ENCODE results near the gene IRF2BPL. TPM values are rescaled to one million over a fixed set of nuclear protein-coding genes. Genes with fewer than 3 reads are reported as not detected.

The IRF2BPL gene
- total RNA-seq, 2 experiments from 2014 or later: 70.9 to 71.8 TPM

DNA sequence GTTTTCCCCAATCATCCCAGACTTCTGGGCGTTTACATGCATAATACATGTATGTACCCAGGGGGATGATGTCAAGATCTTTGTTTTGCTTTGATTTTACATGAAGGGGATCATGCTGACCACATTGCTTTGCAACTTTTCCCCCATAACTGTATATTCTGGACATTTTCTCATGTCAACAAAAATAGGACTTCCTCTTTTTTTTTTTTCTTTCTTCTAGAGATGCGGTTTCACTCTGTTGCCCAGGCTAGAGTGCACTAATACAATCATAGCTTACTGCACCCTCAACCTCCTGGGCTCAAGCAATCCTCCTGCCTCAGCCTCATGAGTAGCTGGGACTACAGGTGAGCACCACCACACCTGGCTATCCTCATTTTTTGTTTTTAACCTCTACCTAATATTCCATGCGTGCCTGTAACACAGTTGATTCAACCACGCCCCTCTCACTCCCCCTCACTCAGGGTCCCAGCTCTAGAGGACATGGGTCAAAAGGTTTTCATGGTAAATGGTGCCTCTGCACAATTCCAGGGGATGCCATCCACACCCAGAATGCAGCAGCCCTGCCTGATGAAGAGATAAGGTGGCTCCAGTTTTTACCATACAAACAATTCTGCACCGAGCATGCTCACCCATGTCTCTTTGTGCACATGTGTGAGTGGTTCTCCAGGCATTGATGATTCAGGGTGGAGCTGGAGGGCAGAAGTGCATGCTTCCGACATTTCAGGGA is 37.5 kb upstream of the IRF2BPL start:
- no peaks in the 10 kb centered on the region for H3K9me3 ChIP-seq (ENCODE audit: control insufficient read depth in 1 of 2, insufficient read depth in 1 of 2, low read length in 2 of 2)
- H3K27ac ChIP-seq (ENCODE audit: low read depth in 1 of 2, low read length in 2 of 2): no peak overlapping the region
- H3K4me3 ChIP-seq (ENCODE audit: low read length): no peak overlapping the region
- H3K27me3 Mint-ChIP-seq: peaks cover 4% of the 10 kb centered on the region
- H3K4me1 ChIP-seq (ENCODE audit: insufficient read depth, low read length): peaks cover 17% of the 10 kb centered on the region
- no peaks in the 10 kb centered on the region for H3K4me1 Mint-ChIP-seq (ENCODE audit: low read depth)
- no peak overlapping the region for H3K4me3 Mint-ChIP-seq
- H3K36me3 Mint-ChIP-seq (ENCODE audit: low read depth): no peaks in the 10 kb centered on the region
- CTCF ChIA-PET: interaction anchor here (1.5 kb wide), 1 partner anchor 153 kb away, joined by 4 read pairs; no protein-coding TSS in a partner anchor
- H3K27ac Mint-ChIP-seq: no peak overlapping the region
- no peaks in the 10 kb centered on the region for H3K9me3 Mint-ChIP-seq
- POLR2A ChIA-PET: no interaction called here
- TF ChIP-seq, protein P1, sequence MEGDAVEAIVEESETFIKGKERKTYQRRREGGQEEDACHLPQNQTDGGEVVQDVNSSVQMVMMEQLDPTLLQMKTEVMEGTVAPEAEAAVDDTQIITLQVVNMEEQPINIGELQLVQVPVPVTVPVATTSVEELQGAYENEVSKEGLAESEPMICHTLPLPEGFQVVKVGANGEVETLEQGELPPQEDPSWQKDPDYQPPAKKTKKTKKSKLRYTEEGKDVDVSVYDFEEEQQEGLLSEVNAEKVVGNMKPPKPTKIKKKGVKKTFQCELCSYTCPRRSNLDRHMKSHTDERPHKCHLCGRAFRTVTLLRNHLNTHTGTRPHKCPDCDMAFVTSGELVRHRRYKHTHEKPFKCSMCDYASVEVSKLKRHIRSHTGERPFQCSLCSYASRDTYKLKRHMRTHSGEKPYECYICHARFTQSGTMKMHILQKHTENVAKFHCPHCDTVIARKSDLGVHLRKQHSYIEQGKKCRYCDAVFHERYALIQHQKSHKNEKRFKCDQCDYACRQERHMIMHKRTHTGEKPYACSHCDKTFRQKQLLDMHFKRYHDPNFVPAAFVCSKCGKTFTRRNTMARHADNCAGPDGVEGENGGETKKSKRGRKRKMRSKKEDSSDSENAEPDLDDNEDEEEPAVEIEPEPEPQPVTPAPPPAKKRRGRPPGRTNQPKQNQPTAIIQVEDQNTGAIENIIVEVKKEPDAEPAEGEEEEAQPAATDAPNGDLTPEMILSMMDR (IDR thresholded peaks at IDR 0.05): no peak
- ATAC-seq (ENCODE audit: poor library complexity) (no peak), DNase-seq (no peak)
- intact Hi-C loops (cut with DNase I, micrococcal nuclease): no loop called here
- H3K36me3 ChIP-seq (ENCODE audit: insufficient read depth, low read length): no peaks in the 10 kb centered on the region
- H3K27me3 ChIP-seq (ENCODE audit: control insufficient read depth in 1 of 2, insufficient read depth in 2 of 2, low read length in 2 of 2): no peaks in the 10 kb centered on the region

DNA sequence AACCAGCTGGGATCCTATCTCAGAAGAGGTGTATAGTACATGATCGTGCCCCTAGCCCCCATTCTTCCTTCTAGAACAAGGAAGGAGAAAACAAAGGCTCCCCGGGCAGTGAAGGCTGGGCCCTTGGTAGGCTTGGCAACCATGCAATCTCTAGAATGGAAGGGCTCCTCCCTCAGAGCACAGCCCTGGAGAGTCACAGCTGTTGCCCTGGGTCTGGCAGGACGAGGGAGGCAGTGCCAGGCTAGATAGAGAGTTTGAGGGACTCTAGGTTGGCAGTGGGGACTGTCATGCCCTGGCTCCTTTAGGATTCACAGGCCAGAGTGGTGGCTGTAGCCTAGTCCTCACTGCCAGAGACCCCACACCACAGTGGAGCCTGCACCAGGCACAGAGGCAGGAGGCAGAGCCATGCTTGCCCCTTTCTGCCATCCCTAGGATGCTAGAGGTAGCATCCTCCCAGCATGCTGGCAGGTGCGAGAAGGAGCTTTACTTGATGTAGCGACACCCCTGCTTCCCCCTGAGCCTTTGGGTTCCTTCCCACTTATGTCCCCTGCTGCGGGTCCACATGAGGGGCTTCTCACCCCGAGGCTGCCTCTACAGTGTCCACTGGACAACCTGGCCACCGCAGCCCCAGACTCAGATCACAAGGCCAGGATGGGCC is 36.1 kb upstream of the IRF2BPL start:
- Mint-ChIP-seq H3K27me3 (peaks cover 4% of the 10 kb centered on the region), H3K4me1 (ENCODE audit: low read depth) (no peaks in the 10 kb centered on the region), H3K9me3 (no peaks in the 10 kb centered on the region), H3K27ac (no peak overlapping the region), H3K4me3 (no peak overlapping the region), H3K36me3 (ENCODE audit: low read depth) (no peaks in the 10 kb centered on the region)
- intact Hi-C loops (cut with DNase I, micrococcal nuclease): no loop called here
- Histone ChIP-seq H3K27me3 (ENCODE audit: control insufficient read depth in 1 of 2, insufficient read depth in 2 of 2, low read length in 2 of 2) (no peaks in the 10 kb centered on the region), H3K36me3 (ENCODE audit: insufficient read depth, low read length) (no peaks in the 10 kb centered on the region), H3K4me3 (ENCODE audit: low read length) (no peak overlapping the region), H3K9me3 (ENCODE audit: control insufficient read depth in 1 of 2, insufficient read depth in 1 of 2, low read length in 2 of 2) (no peaks in the 10 kb centered on the region), H3K27ac (ENCODE audit: low read depth in 1 of 2, low read length in 2 of 2) (no peak overlapping the region), H3K4me1 (ENCODE audit: insufficient read depth, low read length) (peaks cover 13% of the 10 kb centered on the region)
- DNase-seq: no peak
- no peak for ATAC-seq (ENCODE audit: poor library complexity)
- POLR2A ChIA-PET: no interaction called here
- TF ChIP-seq, protein P1 (IDR thresholded peaks at IDR 0.05): no peak
- CTCF ChIA-PET: interaction anchor here (1.5 kb wide), 1 partner anchor 151 kb away, joined by 4 read pairs; no protein-coding TSS in a partner anchor

DNA sequence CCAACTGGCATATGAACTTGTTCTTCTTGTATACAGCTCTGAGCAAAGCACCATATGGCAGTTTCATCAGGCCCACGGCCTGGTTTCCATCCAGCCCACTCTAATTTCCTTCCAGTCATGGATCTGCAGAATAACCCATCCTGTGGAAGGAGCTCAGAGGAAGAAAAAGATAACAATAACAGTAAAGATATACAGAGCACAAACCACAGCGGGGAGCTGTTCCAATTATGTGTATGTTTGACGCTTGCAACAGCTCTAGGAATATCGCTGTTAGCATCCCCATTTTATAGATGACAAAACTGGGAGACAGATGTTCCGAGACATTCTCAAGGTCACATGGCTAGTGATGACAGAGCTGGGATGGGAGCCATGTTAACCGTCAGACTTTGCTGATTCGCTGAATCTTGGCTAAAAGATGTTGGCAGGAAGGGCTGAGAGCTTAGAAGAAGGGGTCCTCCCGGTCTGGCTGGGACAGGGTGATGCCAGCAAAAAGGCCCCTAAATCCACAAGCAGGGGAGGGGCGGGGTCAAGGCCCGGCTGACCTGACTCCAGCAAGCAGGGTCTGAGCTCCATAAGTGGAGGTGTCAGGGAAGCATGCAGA is 35.2 kb upstream of the IRF2BPL start:
- no peak overlapping the region for H3K27ac ChIP-seq (ENCODE audit: low read depth in 1 of 2, low read length in 2 of 2)
- ChIA-PET CTCF (interaction anchor here (0.6 to 1.5 kb wide), 2 partner anchors 12 to 151 kb away, joined by 4 read pairs; no protein-coding TSS in a partner anchor), POLR2A (no interaction called here)
- H3K27me3 ChIP-seq (ENCODE audit: control insufficient read depth in 1 of 2, insufficient read depth in 2 of 2, low read length in 2 of 2): no peaks in the 10 kb centered on the region
- Mint-ChIP-seq H3K27me3 (peaks cover 4% of the 10 kb centered on the region), H3K4me3 (no peak overlapping the region), H3K9me3 (no peaks in the 10 kb centered on the region), H3K36me3 (ENCODE audit: low read depth) (no peaks in the 10 kb centered on the region), H3K27ac (no peak overlapping the region), H3K4me1 (ENCODE audit: low read depth) (no peaks in the 10 kb centered on the region)
- H3K36me3 ChIP-seq (ENCODE audit: insufficient read depth, low read length): no peaks in the 10 kb centered on the region
- DNase-seq: no peak
- TF ChIP-seq, protein P1 (IDR thresholded peaks at IDR 0.05): no peak
- no peak overlapping the region for H3K4me3 ChIP-seq (ENCODE audit: low read length)
- intact Hi-C loops (cut with DNase I, micrococcal nuclease): no loop called here
- no peak for ATAC-seq (ENCODE audit: poor library complexity)
- H3K4me1 ChIP-seq (ENCODE audit: insufficient read depth, low read length): peaks cover 15% of the 10 kb centered on the region
- no peaks in the 10 kb centered on the region for H3K9me3 ChIP-seq (ENCODE audit: control insufficient read depth in 1 of 2, insufficient read depth in 1 of 2, low read length in 2 of 2)
